Pancreas (tissue), 10 donors: ENCODE data around the gene MPRIP. TPM values are rescaled to one million over a fixed set of nuclear protein-coding genes. Genes with fewer than 3 reads are reported as not detected.

Experiments
- ATAC-seq, 4 donors: fragments of 200-7000 bp; cut with Tn5 transposase; one replicate each; pipeline versions ENCODE4 v1.8.0 to v1.9.1; 2020; ENCODE audit warnings: mild to moderate bottlenecking in 4 of 4, moderate library complexity in 4 of 4
- DNase-seq, 6 donors: peaks; one replicate each; pipeline ENCODE4 v3.0.0-alpha.2; 2020
- FAIRE-seq: peaks from 2 replicates; lab custom pipeline; 2012; peaks lifted over from hg19 to GRCh38; lab: Jason Lieb, UNC
- H3K27ac ChIP-seq, 4 donors: fragments of 200-600 bp; sonication (generic); 1 replicate in 3 of 4; 2 replicates in 1 of 4; pipeline versions ENCODE4 v1.5.0 to v1.8.0; 2020
- H3K27me3 ChIP-seq, 4 donors: fragments of 200-600 bp; one replicate each; pipeline ENCODE4 v1.8.0; 2021
- H3K36me3 ChIP-seq, 3 donors: fragments of 200-600 bp; sonication (generic) in 1 of 3; one replicate each; pipeline versions ENCODE4 v1.5.0 to v1.8.0; 2020 to 2021
- H3K4me1 ChIP-seq, 3 donors: fragments of 200-600 bp; one replicate each; pipeline ENCODE4 v1.8.0; 2021
- H3K4me3 ChIP-seq, 4 donors: fragments of 200-600 bp; sonication (generic) in 2 of 4; one replicate each; pipeline versions ENCODE4 v1.5.0 to v1.8.0; 2020 to 2021
- H3K9me3 ChIP-seq, 4 donors: fragments of 200-600 bp; one replicate each; pipeline ENCODE4 v1.8.0; 2021
- WGBS, 2 donors: extraction: QIAGEN DNeasy Blood & Tissue Kit; methylation state at CpG; one replicate each; pipeline ENCODE4 v1.1.7; 2013; 5-methylcytosine and 5-hydroxymethylcytosine counted together
- intact Hi-C, 3 donors: fragments of 100-400 bp; cut with DNase I; formaldehyde crosslinking; loops; one replicate each; pipeline versions ENCODE4 v1.11.1 to v1.14.2; 2022
- polyA plus RNA-seq, 2 donors: library from polyadenylated mRNA; stranded (reverse); fragments of 200-250 nt; gene quantifications; one replicate each; pipeline ENCODE4 v1.2.3, GENCODE V29; 2013
- total RNA-seq, 6 donors: library from RNA; stranded (reverse); fragmentation: NEBNext Ultra II Directional in 4 of 6; extraction: Animal tissue kit (Norgen Biotek cat#: 25700) in 4 of 6; gene quantifications; one replicate each; pipeline versions ENCODE4 v1.2.1 to v1.2.4, GENCODE V29; 2021 to 2023
- TF ChIP-seq, protein P1 (sequence below), 4 donors: fragments of 200-600 bp; sonication (generic) in 3 of 4; IDR thresholded peaks; one replicate each; pipeline versions ENCODE4 v1.5.0 to v1.8.0; 2021; ENCODE audit warnings: antibody characterized with exemption in 4 of 4
- donor health status: healthy with polysubstance abuse.
- donor health status: DM: no; HTN: no; CAD: no; lungs with moderate emphysema.
- donor health status: DM: no; HTN: no; CAD: no.
- donor health status: control.
- donor health status: control.
- donor health status: Bipolar disorder and iron deficiency.
- donor health status: DM: yes; HTN: yes; CAD: no.
- donor health status: DM: no; HTN: no; CAD: no.
- donor health status: DM: no; HTN: no; CAD: no.
- donor health status: DM: yes; HTN: yes; CAD: no.

The MPRIP gene
- total and polyA plus RNA-seq, 8 donors, result 91.8 to 242 (median 107) TPM

DNA sequence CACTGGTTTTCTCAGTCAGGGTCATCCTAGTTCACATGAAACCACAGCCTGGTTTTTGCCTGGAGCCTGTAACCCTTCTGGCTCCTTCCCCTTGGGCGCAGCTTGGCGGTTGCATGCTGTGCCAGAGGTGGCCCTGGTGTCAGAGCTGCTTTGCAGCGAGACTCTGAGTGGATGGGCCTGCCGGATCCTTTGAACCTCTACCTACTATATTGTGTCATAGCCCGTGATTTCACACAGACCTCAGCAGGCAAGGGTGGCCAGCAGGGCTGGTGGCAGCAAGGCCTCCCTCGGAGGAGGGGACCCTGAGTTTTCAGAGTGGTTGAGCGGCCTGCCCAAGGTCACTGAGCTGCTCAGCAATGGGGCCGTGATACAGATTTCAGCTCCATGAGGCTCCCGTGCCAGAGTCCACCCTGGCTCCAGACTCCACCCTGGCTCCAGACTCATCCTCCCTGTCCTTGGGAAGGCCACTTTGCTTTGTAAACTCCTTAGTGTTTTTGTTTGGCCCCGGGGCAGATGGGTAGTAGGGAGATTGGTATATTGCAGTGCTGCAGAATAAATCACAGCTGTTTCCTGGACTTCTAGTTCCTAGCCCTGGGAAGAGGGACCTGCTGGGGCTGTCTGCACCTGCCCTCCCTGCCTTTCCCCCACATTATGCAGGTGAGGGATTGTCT lies 9.7 kb downstream of the MPRIP start:
- peak in 3 of 6 donors; percentile 21 to 55 (median 37) for DNase-seq
- Histone ChIP-seq H3K4me3 (no peak overlapping the region), H3K27me3 (no peaks in the 10 kb centered on the region), H3K27ac (peak overlapping the region; percentile 58 to 62 (median 60)), H3K36me3 (no peaks in the 10 kb centered on the region), H3K9me3 (no peaks in the 10 kb centered on the region), H3K4me1 (peaks cover 34 to 48% (median 42%) of the 10 kb centered on the region in 3 donors)
- intact Hi-C loops, result no loop called here
- no peak for FAIRE-seq
- 25 to 28% methylated on average over 10 of the region's 10 CpGs for WGBS, 2 donors
- ATAC-seq, result peak; percentile 42 to 61 (median 52)
- TF ChIP-seq, protein P1, sequence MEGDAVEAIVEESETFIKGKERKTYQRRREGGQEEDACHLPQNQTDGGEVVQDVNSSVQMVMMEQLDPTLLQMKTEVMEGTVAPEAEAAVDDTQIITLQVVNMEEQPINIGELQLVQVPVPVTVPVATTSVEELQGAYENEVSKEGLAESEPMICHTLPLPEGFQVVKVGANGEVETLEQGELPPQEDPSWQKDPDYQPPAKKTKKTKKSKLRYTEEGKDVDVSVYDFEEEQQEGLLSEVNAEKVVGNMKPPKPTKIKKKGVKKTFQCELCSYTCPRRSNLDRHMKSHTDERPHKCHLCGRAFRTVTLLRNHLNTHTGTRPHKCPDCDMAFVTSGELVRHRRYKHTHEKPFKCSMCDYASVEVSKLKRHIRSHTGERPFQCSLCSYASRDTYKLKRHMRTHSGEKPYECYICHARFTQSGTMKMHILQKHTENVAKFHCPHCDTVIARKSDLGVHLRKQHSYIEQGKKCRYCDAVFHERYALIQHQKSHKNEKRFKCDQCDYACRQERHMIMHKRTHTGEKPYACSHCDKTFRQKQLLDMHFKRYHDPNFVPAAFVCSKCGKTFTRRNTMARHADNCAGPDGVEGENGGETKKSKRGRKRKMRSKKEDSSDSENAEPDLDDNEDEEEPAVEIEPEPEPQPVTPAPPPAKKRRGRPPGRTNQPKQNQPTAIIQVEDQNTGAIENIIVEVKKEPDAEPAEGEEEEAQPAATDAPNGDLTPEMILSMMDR (IDR thresholded peaks at IDR 0.05), result no peak

DNA sequence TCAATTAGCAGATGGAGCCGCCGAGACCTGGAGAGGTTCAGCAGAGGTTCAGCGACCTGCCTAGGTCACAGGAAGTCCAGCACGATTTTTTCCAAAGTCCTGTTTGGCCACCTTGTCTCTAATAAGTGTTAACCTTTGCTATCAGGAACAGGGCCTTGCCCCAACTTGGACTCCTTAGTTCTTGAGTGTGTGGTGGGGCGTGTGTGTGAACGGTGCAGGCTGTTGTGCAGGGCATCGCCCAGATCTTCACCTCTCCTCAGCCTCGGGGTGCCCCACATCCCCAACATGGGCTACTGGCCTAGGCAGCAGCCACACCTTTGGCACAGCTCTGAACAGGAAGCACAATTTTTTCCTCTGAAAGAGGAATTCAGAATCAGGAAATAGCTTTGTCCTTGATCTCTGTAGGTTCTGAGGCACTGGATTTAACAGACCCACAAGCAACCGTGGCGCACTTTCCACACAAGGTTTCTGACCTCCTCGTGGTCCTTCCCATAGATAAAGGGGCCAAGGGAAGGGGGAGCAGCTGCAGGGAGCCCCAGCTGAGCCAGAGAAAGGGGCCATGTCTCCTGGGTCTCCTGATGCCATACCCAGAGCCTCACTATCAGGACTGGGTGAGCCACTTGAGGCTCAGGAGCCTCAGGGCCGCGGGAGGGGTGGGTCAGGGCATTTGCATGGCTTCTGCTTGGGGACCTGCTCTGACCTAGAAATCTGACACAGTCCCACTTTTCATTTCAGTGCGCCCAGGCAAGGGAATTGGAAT lies 10.4 kb downstream of the MPRIP start:
- peak; percentile 16 to 42 (median 32) for ATAC-seq

DNA sequence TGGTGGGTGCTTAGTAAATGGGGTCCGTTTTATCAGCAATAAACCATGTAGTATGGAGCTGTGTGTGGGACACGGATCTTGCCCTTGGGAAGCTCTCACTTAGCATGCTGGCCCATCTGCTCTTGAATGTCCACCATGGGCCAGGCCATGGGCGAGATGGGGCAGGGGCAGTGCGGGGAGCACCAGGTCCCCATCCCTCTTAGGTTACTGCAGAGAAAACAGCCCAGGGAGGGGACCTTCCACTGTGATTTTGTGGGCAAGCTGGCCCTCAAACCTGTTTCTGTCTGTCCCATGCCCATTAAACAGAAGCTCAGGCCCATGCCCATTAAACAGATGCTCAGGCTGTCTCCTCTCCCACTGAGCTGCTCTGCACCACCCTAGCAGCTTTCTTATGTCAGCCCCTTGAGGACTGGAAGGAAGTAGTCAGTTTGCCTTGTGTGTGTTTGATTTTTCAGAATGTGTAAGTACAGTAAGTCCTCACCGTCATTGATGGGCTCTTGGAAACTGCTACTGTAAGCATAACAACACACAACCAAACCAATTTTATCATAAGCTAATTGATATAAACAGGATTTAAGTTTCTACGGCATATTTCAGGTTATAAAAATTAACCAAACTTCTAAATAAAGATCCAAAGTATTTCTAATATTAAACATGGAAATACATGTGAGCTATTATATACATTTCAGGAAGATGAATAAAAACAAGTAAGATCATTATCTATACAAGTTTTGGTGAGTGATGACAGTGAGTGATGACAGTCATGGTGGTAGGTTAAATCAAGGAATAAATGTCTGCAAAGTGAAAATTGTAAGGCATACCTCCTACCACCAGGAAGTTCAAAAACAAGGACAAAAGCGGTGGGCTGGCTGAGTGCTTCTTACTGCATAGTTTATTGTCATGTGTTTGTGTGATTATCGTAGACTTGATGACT lies 11.5 kb downstream of the MPRIP start:
- no peaks in the 10 kb centered on the region for H3K36me3 ChIP-seq
- H3K4me1 ChIP-seq, result peaks cover 27 to 37% (median 33%) of the 10 kb centered on the region in 3 donors
- H3K9me3 ChIP-seq, result no peaks in the 10 kb centered on the region
- peak overlapping the region in 3 of 4 donors; percentile 13 to 62 (median 61) for H3K27ac ChIP-seq
- peak in 2 of 6 donors; percentile 10 to 35 for DNase-seq
- 80 to 87% methylated on average over 8 of the region's 8 CpGs for WGBS, 2 donors
- intact Hi-C loops, result no loop called here
- H3K4me3 ChIP-seq, result no peak overlapping the region
- ATAC-seq, result no peak
- TF ChIP-seq, protein P1 (IDR thresholded peaks at IDR 0.05), result no peak
- H3K27me3 ChIP-seq, result no peaks in the 10 kb centered on the region
- FAIRE-seq, result no peak

More for the DNA sequence above, 10.4 kb downstream of the MPRIP start:
- intact Hi-C loops, result no loop called here
- DNase-seq (peak in 2 of 6 donors; percentile 13 to 42), FAIRE-seq (no peak)
- no peaks in the 10 kb centered on the region for H3K9me3 ChIP-seq
- H3K4me1 ChIP-seq, result peaks cover 27 to 41% (median 40%) of the 10 kb centered on the region in 3 donors
- TF ChIP-seq, protein P1 (IDR thresholded peaks at IDR 0.05), result no peak
- H3K27ac ChIP-seq, result peak overlapping the region; percentile 58 to 62 (median 60)
- no peaks in the 10 kb centered on the region for H3K27me3 ChIP-seq
- 25 to 29% methylated on average over 14 of the region's 14 CpGs for WGBS, 2 donors
- no peak overlapping the region for H3K4me3 ChIP-seq
- no peaks in the 10 kb centered on the region for H3K36me3 ChIP-seq

DNA sequence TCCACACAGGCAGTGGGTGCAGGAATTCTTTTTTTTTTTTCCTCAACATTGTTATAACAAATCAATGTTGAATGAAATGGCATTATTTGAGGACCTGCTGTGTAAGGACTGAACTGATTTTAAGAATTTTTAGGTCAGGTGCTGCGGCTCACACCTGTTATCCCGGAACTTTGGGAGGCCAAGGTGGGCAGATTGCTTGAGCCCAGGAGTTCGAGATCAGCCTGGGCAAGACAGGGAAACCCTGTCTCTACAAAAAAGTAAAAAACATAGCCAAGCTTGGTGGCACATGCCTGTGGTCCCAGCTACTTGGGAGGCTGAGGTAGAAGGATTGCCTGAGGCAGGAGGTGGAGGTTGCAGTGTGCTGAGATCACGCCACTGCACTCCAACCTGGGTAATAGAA lies 12.4 kb downstream of the MPRIP start:
- no peaks in the 10 kb centered on the region for H3K9me3 ChIP-seq
- TF ChIP-seq, protein P1 (IDR thresholded peaks at IDR 0.05), result no peak
- no peaks in the 10 kb centered on the region for H3K36me3 ChIP-seq
- H3K4me1 ChIP-seq, result peaks cover 27 to 37% (median 33%) of the 10 kb centered on the region in 3 donors
- intact Hi-C loops, result no loop called here
- ATAC-seq (no peak), FAIRE-seq (no peak), DNase-seq (peak in 1 of 6 donors; percentile 9)
- H3K27ac ChIP-seq, result peak overlapping the region in 1 of 4 donors; percentile 72
- 92 to 93% methylated on average over 4 of the region's 4 CpGs for whole genome bisulfite sequencing, 2 donors
- H3K27me3 ChIP-seq, result no peaks in the 10 kb centered on the region
- H3K4me3 ChIP-seq, result no peak overlapping the region
